H1 (cell line): ENCODE results near the gene LZTFL1. TPM values are rescaled to one million over a fixed set of nuclear protein-coding genes. Genes with fewer than 3 reads are reported as not detected.

Source experiments
- CTCF ChIA-PET: fragments of 300-600 bp; sonication (Branson Sonifier 250); formaldehyde crosslinking; loops from one replicate; lab custom pipeline; 2021; ENCODE audit not compliant: partially characterized antibody; lab: Charles Lee
- POLR2A ChIA-PET: fragments of 300-600 bp; sonication (Branson Sonifier 250); formaldehyde crosslinking; loops from one replicate; lab custom pipeline; 2021; ENCODE audit warnings: inconsistent platforms; ENCODE audit not compliant: partially characterized antibody; lab: Charles Lee
- DNase-seq, 2 experiments: peaks; one replicate each; pipeline versions ENCODE4 v3.0.0 to v3.0.0-alpha.2; 2010 to 2022; ENCODE audit warnings: low spot score in 2 of 2, low read depth in 1 of 2, mixed read lengths in 1 of 2
- FAIRE-seq: peaks from 2 replicates; lab custom pipeline; 2011; peaks lifted over from hg19 to GRCh38; lab: Jason Lieb, UNC
- H2AFZ ChIP-seq: 2 replicates; pipeline ENCODE4 v1.8.1; 2012; ENCODE audit warnings: low read length, inconsistent platforms
- H2AK5ac ChIP-seq: 2 replicates; pipeline ENCODE4 v1.6.1; 2013; ENCODE audit warnings: low read depth, low read length
- H2BK120ac ChIP-seq: replicated peaks from 2 replicates; pipeline ENCODE3; 2013; ENCODE audit warnings: low read depth, low read length, inconsistent platforms
- H2BK12ac ChIP-seq: 2 replicates; pipeline ENCODE4 v1.6.1; 2013; ENCODE audit warnings: low read depth, low read length
- H2BK15ac ChIP-seq: 2 replicates; pipeline ENCODE4 v1.6.1; 2013; ENCODE audit warnings: low read length
- H2BK20ac ChIP-seq: 2 replicates; pipeline ENCODE4 v1.6.1; 2013; ENCODE audit warnings: low read length
- H2BK5ac ChIP-seq: 2 replicates; pipeline ENCODE4 v1.6.1; 2013; ENCODE audit warnings: low read depth, low read length
- H3K14ac ChIP-seq: 2 replicates; pipeline ENCODE4 v1.6.1; 2013; ENCODE audit warnings: inconsistent platforms; ENCODE audit not compliant: insufficient read length
- H3K18ac ChIP-seq: 2 replicates; pipeline ENCODE4 v1.6.1; 2013; ENCODE audit warnings: low read length; ENCODE audit errors: extremely low read depth
- H3K23ac ChIP-seq: 2 replicates; pipeline ENCODE4 v1.6.1; 2013; ENCODE audit warnings: inconsistent platforms; ENCODE audit not compliant: insufficient read length
- H3K23me2 ChIP-seq: 2 replicates; pipeline ENCODE4 v1.6.1; 2013; ENCODE audit warnings: low read depth, low read length
- H3K27ac ChIP-seq: 2 replicates; pipeline ENCODE4 v1.6.1; 2011; ENCODE audit warnings: low read depth, low read length, inconsistent platforms
- H3K27me3 ChIP-seq, 4 experiments: replicated peaks in 1 of 4; 1 replicate in 1 of 4; 2 replicates in 3 of 4; pipeline versions ENCODE4 v1.6.1 to v1.8.1; 2011 to 2013; ENCODE audit warnings: low read length in 3 of 4, mild to moderate bottlenecking in 3 of 4, inconsistent platforms in 2 of 4, mixed read lengths in 2 of 4, moderate library complexity in 1 of 4; ENCODE audit not compliant: control insufficient read depth in 3 of 4, insufficient read depth in 3 of 4; ENCODE audit errors: extremely low read depth in 1 of 4
- H3K36me3 ChIP-seq, 4 experiments: 2 replicates each; pipeline versions ENCODE4 v1.6.1 to v1.8.1; 2011 to 2013; ENCODE audit warnings: mild to moderate bottlenecking in 4 of 4, low read length in 3 of 4, moderate library complexity in 2 of 4, control low read depth in 1 of 4, inconsistent platforms in 1 of 4; ENCODE audit not compliant: insufficient read depth in 4 of 4, control insufficient read depth in 2 of 4
- H3K4ac ChIP-seq: replicated peaks from 2 replicates; pipeline ENCODE3; 2013; ENCODE audit warnings: low read length, low read depth, mixed read lengths, inconsistent platforms; ENCODE audit not compliant: insufficient read length
- H3K4me1 ChIP-seq, 4 experiments: replicated peaks in 1 of 4; 1 replicate in 1 of 4; 2 replicates in 3 of 4; pipeline versions ENCODE4 v1.6.1 to v1.8.1; 2011 to 2013; ENCODE audit warnings: low read length in 3 of 4, inconsistent platforms in 2 of 4, mixed read lengths in 1 of 4; ENCODE audit not compliant: insufficient read depth in 4 of 4, control insufficient read depth in 3 of 4
- H3K4me2 ChIP-seq, 2 experiments: 2 replicates each; pipeline versions ENCODE4 v1.6.1 to v1.8.1; 2011 to 2013; ENCODE audit warnings: low read depth in 2 of 2, low read length in 2 of 2, control low read depth in 1 of 2, inconsistent platforms in 1 of 2, mild to moderate bottlenecking in 1 of 2; ENCODE audit not compliant: insufficient read depth in 1 of 2
- H3K4me3 ChIP-seq, 4 experiments: fragments of 200-600, 300-600 bp in 1 of 4; sonication (generic), shearing (Covaris generic), sonication (Bioruptor Twin) in 1 of 4; 2 replicates each; pipeline versions ENCODE4 v1.5.1 to v1.8.1; 2011 to 2016; ENCODE audit warnings: low read length in 4 of 4, low read depth in 3 of 4, control low read depth in 2 of 4, inconsistent platforms in 2 of 4, mild to moderate bottlenecking in 2 of 4, mixed read lengths in 1 of 4, moderate library complexity in 1 of 4; ENCODE audit not compliant: insufficient read depth in 2 of 4; ENCODE audit errors: extremely low read depth in 1 of 4
- H3K56ac ChIP-seq: replicated peaks from 2 replicates; pipeline ENCODE3; 2013; ENCODE audit warnings: low read depth, mild to moderate bottlenecking, mixed read lengths, low read length, inconsistent platforms; ENCODE audit not compliant: insufficient read length
- H3K79me1 ChIP-seq: 2 replicates; pipeline ENCODE4 v1.6.1; 2013; ENCODE audit warnings: low read depth, low read length, control low read depth
- H3K79me2 ChIP-seq, 2 experiments: 2 replicates each; pipeline versions ENCODE4 v1.6.1 to v1.8.1; 2012 to 2013; ENCODE audit warnings: low read length in 2 of 2, mild to moderate bottlenecking in 2 of 2, inconsistent platforms in 1 of 2; ENCODE audit not compliant: insufficient read depth in 2 of 2, control insufficient read depth in 1 of 2
- H3K9ac ChIP-seq, 4 experiments: replicated peaks in 1 of 4; 1 replicate in 1 of 4; 2 replicates in 3 of 4; pipeline versions ENCODE4 v1.6.1 to v1.8.1; 2011 to 2013; ENCODE audit warnings: low read depth in 3 of 4, low read length in 3 of 4, control low read depth in 2 of 4, mild to moderate bottlenecking in 2 of 4, moderate library complexity in 2 of 4, inconsistent platforms in 1 of 4; ENCODE audit errors: extremely low read depth in 1 of 4
- H3K9me3 ChIP-seq, 2 experiments: 2 replicates each; pipeline versions ENCODE4 v1.6.1 to v1.8.1; 2012 to 2013; ENCODE audit warnings: mild to moderate bottlenecking in 2 of 2, moderate library complexity in 2 of 2, control low read depth in 1 of 2, inconsistent platforms in 1 of 2, low read depth in 1 of 2, low read length in 1 of 2, mixed read lengths in 1 of 2; ENCODE audit not compliant: insufficient read depth in 2 of 2
- H4K20me1 ChIP-seq, 2 experiments: replicated peaks in 1 of 2; 2 replicates each; pipeline versions ENCODE3 to v1.8.1; 2011 to 2013; ENCODE audit warnings: inconsistent platforms in 2 of 2, low read length in 2 of 2, mild to moderate bottlenecking in 1 of 2; ENCODE audit not compliant: insufficient read depth in 2 of 2, control insufficient read depth in 1 of 2
- H4K5ac ChIP-seq: 2 replicates; pipeline ENCODE4 v1.6.1; 2013; ENCODE audit warnings: low read length, low read depth, mixed read lengths, inconsistent platforms; ENCODE audit not compliant: insufficient read length
- H4K8ac ChIP-seq: 2 replicates; pipeline ENCODE4 v1.8.0; 2013; ENCODE audit warnings: mild to moderate bottlenecking, moderate library complexity, low read length, inconsistent platforms; ENCODE audit not compliant: insufficient read depth; ENCODE audit errors: extremely low read depth
- H4K91ac ChIP-seq: replicated peaks from 2 replicates; pipeline ENCODE3; 2013; ENCODE audit warnings: low read length, mixed read lengths, inconsistent platforms; ENCODE audit not compliant: insufficient read length
- CREB1 ChIP-seq: IDR thresholded peaks from 2 replicates; pipeline ENCODE4 v1.6.1; 2012; ENCODE audit warnings: inconsistent platforms
- CTBP2 ChIP-seq: IDR thresholded peaks from 2 replicates; pipeline ENCODE4 v1.7.0; 2011; ENCODE audit warnings: borderline replicate concordance, mild to moderate bottlenecking, moderate library complexity, mixed read lengths, low read length; ENCODE audit not compliant: insufficient read depth, insufficient read length
- EZH2 ChIP-seq: fragments of 200-600 bp; sonication (generic); IDR thresholded peaks from 2 replicates; pipeline ENCODE4 v1.7.1; 2012; ENCODE audit warnings: low read depth, mild to moderate bottlenecking, moderate library complexity, low read length, inconsistent platforms; ENCODE audit not compliant: severe bottlenecking
- FOSL1 ChIP-seq: IDR thresholded peaks from 2 replicates; pipeline ENCODE4 v1.6.1; 2011; ENCODE audit warnings: mild to moderate bottlenecking, low read depth, low read length, moderate library complexity; ENCODE audit not compliant: insufficient read depth
- HDAC6 ChIP-seq: IDR thresholded peaks from one replicate; pipeline ENCODE4 v1.7.1; 2012; ENCODE audit warnings: low read depth, mild to moderate bottlenecking, inconsistent platforms, low read length, moderate library complexity
- KDM4A ChIP-seq: IDR thresholded peaks from one replicate; pipeline ENCODE4 v1.7.1; 2012; ENCODE audit warnings: low read depth, mild to moderate bottlenecking, moderate library complexity, low read length, inconsistent platforms; ENCODE audit not compliant: severe bottlenecking
- RAD21 ChIP-seq, 2 experiments: IDR thresholded peaks in 1 of 2; conservative IDR thresholded peaks in 1 of 2; 2 replicates each; pipeline ENCODE4 v1.6.1; 2011; ENCODE audit warnings: low read depth in 2 of 2, low read length in 2 of 2, improper control_type of control experiment in 1 of 2, inconsistent platforms in 1 of 2, mild to moderate bottlenecking in 1 of 2, moderate library complexity in 1 of 2
- SP1 ChIP-seq: IDR thresholded peaks from 2 replicates; pipeline ENCODE4 v1.6.1; 2011; ENCODE audit warnings: low read depth, low read length
- polyA plus RNA-seq, 7 experiments: library from polyadenylated mRNA; depleted of rRNA in 3 of 7; stranded (reverse) in 5 of 7; unstranded in 2 of 7; fragments of >200 nt in 5 of 7; fragments of 200-250 nt in 2 of 7; gene quantifications; 1 replicate in 5 of 7; 2 replicates in 1 of 7; 4 replicates in 1 of 7; pipeline versions ENCODE4 v1.2.1 to v1.2.3, GENCODE V29; 2011 to 2013; ENCODE audit warnings: missing spikeins in 2 of 7, mixed read lengths in 2 of 7
- total RNA-seq: library from RNA; stranded (reverse); fragmentation: NEBNext Ultra II Directional; extraction: Animal tissue kit (Norgen Biotek cat#: 25700); gene quantifications from 2 replicates; pipeline ENCODE4 v1.2.1, GENCODE V29; 2021

LZTFL1 gene
- total and polyA plus RNA-seq, 2 of the 8 experiments (the other 6 are each of a cell fraction or from before 2014, with no cell fraction given) = 8.7 to 11.5 TPM

DNA sequence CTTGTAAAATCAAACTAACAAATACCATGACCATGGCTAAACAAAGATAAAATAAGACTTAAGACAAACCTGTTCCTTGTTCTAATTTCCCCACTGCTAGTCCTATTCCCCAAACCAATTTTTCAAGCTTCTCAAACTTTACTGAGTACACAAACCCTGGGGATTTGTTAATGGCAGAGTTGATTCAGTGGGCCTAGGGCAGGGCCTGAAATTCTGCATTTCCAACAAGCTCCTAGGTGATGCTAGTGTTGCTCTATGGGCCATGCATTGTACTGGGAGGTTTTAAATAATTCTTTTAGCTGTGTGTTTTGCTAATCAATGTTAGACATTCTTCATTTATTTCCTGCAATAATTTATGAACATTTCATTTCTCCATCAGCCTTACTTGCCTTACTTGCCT, 31.1 kb upstream of the LZTFL1 start:
- no peaks in the 10 kb centered on the region for H3K36me3 ChIP-seq
- no peak overlapping the region for H3K9ac ChIP-seq
- POLR2A ChIA-PET = no interaction called here
- H4K5ac ChIP-seq = no peak overlapping the region
- H3K4me2 ChIP-seq = no peak overlapping the region
- H2BK12ac ChIP-seq = no peak overlapping the region
- H2AK5ac ChIP-seq = no peak overlapping the region
- no peak for DNase-seq
- no peak overlapping the region for H2AFZ ChIP-seq
- H3K56ac ChIP-seq = no peak overlapping the region
- H2BK5ac ChIP-seq = no peak overlapping the region
- no peak overlapping the region for H3K14ac ChIP-seq
- H2BK20ac ChIP-seq = no peak overlapping the region
- no peak overlapping the region for H3K4me3 ChIP-seq
- H3K4ac ChIP-seq = no peak overlapping the region
- TF ChIP-seq EZH2 = no peak
- no peak for TF ChIP-seq FOSL1
- no peak for TF ChIP-seq SP1
- TF ChIP-seq HDAC6 = no peak
- no peak for TF ChIP-seq CTBP2
- TF ChIP-seq KDM4A = no peak
- no peak for TF ChIP-seq RAD21 (IDR thresholded peaks at IDR 0.05 in 1 of 2, conservative IDR thresholded peaks at IDR 0.05 in 1 of 2; ENCODE audit: low read depth in 2 of 2, low read length in 2 of 2)
- TF ChIP-seq CREB1 = no peak
- FAIRE-seq = no peak
- H3K23me2 ChIP-seq = no peaks in the 10 kb centered on the region
- H3K79me1 ChIP-seq = no peaks in the 10 kb centered on the region; the same call in 1 of the 2 replicates
- H3K27me3 ChIP-seq = 0 out of 7 replicates have a peak, but pooled peaks cover 0 to 3% (median 0%) of the 10 kb centered on the region in 4 experiments
- H3K4me1 ChIP-seq = peaks cover 0 to 4% (median 2%) of the 10 kb centered on the region in 4 experiments; a peak in 2 of 7 replicates
- H3K23ac ChIP-seq = no peak overlapping the region
- no peak overlapping the region for H2BK120ac ChIP-seq
- no peaks in the 10 kb centered on the region for H4K20me1 ChIP-seq
- H4K8ac ChIP-seq = no peak overlapping the region
- no peak overlapping the region for H4K91ac ChIP-seq
- no peaks in the 10 kb centered on the region for H3K9me3 ChIP-seq
- H3K18ac ChIP-seq = no peak overlapping the region
- H2BK15ac ChIP-seq = no peak overlapping the region
- H3K27ac ChIP-seq = no peak overlapping the region
- CTCF ChIA-PET = interaction anchor here (1.0 to 2.1 kb wide), 2 partner anchors 10 to 29 kb away, joined by 3 to 6 read pairs; no protein-coding TSS in a partner anchor
- H3K79me2 ChIP-seq = no peaks in the 10 kb centered on the region
